Middle frontal gyrus (tissue), 1 donor: ENCODE results near the gene UBAP1.
"Not testable (repeated sequence)": the region's sequence is repeated elsewhere in the genome, so short reads cannot be mapped to it uniquely, and the experiment has no call there.

Experiments used
- DNase-seq: peaks from one replicate; pipeline ENCODE4 v3.0.0-alpha.2; 2015; ENCODE audit warnings: low spot score; ENCODE audit errors: extremely low spot score

The UBAP1 gene

DNA sequence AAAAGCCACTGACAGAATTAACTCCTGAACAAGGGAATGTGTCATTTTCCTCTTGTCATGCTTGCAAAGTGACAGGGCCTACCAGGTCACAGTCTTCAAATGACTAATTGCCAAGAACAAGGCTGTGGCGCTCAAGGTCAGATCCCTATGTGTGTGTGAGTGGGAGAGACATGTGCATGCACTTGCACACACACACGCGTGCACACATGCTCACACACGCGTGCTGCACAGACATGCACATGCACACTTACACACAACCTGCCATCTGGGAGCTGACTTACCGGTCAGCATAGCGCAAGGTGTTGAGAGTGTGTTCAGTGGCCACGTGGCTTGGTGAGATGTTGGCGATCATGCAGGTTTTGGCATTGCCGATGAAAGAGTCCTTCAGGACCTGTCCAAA lies 80.5 kb downstream of the UBAP1 start:
- no peak for DNase-seq

DNA sequence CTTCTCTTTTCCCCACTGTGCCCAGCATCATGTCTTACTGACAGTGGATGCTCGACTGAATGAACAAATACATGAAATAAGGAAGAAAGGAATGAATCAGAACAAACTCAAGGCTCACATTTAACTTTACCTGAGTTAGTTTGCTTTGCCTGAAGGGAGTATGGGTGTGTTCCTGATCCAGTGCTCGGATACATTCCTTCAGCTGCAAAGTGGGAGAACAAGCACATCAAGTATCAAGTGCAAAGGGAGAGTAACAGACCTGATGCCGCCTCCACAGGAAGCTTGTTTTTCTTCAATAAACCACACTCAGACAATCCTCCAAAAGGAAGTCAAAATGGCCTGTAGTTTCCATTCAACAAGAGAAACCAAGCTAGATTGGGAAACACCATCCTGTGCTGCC lies 84.1 kb downstream of the UBAP1 start:
- DNase-seq, result no peak

DNA sequence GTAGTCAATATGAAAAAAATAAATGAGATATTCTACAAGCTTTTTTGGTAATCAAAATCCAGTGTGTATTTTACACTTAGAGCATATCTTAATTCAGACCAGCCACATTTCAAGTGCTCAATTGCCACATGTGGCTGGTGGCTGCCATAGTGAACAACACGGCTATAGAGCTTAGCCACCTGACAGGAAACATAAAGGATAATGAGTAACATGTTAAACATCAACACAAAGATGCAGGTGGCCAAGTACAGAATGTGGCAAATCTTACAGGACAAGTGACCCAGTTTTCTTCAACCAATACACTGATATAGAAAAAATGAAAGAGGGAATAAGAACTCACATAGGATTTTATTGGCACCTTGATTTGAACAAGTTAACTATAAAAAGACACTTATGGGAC lies 88.8 kb downstream of the UBAP1 start:
- DNase-seq, result no peak

DNA sequence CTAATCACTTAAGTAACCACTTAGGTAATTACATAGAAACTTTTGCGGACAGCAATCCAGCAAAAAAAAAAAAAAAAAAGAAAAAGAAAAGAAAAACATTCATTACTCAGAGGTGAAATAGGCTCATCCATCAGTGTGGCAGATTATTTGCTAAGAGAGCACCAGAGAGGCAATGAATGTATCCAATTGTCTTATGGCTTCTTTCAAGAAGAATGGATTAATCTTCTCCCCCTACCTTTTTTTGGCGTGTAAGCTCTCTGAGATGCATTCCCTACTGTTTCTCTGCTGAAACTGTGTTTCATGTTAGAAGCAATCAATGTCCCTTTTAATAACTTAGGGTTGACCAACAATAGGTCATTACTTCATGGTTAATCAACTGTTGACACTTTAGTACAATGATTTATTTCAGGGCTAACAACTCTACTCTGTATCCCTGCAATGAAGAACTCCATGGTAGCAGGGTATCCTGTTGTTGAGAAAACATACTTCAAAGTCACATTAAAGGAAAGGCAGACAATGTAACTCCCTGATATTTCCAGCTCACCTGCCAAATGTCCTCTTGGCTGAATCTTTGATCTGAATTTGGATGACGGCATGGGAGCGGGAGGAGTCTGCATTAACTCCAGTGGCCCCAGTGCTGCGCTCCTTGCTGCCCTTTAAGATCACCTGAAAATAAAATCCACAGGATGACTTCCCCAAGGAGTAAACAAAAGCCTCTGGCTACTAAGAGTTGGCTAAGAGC lies 92.6 kb downstream of the UBAP1 start:
- no peak for DNase-seq

DNA sequence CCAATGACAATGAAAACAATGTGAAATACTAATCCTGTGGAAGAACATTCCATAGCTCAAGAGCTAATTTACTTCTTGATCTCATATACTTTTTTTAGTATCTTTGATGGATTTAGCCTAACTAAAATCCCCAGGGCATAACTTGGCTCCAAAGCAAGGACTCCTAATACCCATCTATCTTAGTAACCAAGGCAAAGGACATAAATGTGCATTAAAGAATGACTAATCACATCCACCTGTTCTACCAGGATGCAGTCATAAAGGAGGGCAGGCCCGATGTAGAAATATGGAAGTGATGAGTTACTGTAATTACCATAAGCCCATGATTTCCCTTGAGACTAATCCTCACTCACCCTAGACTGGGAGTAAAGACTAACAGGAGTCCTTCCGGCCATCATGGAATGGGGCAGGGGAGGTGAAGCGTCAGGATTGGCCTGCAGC lies 93.3 kb downstream of the UBAP1 start:
- DNase-seq, result no peak

DNA sequence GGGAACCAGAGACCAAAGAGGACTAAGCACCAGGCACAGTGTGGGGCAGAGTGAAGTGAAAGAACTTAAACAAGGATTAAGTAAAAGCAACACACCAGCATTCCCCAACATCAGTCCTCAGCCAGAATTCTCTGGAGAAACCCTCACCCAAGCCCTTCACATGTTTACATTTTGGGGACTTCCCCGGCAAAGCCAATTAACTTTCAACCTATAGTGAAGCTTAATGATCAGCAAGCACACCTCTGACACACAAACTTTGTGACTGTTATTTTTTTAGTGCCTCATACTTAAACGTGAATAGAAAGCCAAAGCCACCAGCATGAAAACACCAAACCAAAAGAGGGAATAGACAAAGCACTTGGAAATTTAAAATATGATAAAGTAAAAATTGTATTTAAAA lies 94.7 kb downstream of the UBAP1 start:
- DNase-seq, result not testable (repeated sequence)

DNA sequence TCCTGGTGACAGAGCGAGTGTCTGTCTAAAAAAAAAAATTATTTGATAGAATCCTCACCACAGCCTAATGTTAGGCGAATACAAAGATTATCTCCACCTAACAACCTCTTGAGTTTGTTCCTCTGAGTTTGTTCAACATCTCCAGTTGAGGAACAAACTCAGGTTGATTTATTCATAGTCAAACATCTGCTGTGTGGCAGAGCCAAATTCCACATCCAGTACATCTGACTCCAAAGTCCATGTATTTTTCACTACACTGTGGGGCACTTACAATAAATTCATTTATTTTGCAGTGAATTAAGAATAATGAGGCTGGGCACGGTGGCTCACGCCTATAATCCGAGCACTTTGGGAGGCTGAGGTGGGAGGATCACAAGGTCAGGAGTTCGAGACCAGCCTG lies 97.0 kb downstream of the UBAP1 start:
- DNase-seq, result no peak

DNA sequence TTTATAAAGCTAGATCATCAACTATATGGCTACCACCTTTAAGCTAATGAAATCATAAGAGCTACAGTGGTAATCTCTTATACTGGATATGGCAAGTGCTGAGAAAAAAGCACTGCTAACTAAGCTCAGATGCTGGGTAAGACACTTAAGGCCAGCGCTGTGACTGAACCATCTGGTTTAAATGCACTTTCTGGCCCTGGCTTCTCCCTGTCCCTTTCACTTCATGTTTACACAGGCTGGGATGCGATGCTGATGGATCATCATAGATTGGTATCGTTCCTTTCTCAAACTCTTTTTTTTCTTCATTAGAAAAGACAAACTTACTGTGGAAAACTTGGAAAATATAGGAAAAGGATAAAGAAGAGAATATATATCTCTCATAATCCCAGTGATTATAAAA lies 97.9 kb downstream of the UBAP1 start:
- no peak for DNase-seq

DNA sequence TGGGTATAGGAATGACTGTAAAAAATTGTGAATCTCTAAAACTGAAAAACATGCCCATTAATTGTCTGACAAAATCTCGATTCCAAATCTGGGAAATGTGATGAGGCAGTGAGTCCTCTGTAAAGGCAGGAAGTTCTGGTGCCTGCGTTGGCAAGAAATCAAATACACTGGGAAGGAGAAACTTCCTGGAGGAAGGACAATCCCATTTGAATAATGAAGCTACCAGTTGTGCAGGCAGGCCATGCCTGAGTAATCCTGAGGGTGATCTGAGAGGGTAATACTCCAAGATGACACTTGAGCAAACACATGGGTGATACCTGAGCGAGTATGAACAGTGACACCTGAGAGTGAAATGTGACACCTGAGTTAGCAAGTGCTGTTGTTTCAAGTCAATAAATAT lies 100.6 kb downstream of the UBAP1 start:
- DNase-seq, result no peak

DNA sequence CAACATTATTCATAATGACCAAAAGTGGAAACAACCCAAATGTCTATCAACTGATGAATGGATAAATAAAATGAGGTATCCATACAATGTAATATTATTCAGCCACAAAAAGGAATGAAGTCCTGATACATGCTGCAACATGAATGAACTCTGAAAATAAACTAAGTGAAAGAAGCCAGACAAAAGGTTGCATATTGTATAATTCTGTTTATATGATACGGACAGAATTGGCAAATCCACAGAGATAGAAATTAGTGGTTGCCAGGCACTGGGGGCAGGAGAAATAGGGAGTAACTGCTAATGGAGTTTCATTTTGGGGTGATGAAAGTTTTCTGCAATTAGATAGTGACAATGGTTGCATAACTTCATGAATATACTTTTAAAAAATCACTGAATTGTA lies 103.3 kb downstream of the UBAP1 start:
- no peak for DNase-seq

DNA sequence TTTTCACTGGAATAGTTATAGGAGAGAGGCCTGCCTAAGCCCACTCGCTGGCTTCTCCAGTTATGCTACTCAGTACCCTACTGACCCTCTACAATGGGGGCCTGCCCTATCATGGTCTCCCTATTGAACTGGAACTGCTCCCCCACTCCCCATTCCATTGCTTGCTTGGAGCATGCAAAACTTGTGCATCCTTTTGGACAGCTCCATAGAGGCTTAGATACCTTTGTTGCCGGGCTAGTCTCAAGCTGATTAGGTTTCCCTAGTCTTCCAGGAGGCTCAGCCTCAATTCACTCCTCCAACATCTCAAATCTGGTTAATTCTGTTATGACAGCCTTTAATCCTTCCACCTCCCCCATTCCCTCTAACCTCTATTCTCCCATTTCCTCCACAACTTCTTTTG lies 110.3 kb downstream of the UBAP1 start:
- DNase-seq, result no peak

DNA sequence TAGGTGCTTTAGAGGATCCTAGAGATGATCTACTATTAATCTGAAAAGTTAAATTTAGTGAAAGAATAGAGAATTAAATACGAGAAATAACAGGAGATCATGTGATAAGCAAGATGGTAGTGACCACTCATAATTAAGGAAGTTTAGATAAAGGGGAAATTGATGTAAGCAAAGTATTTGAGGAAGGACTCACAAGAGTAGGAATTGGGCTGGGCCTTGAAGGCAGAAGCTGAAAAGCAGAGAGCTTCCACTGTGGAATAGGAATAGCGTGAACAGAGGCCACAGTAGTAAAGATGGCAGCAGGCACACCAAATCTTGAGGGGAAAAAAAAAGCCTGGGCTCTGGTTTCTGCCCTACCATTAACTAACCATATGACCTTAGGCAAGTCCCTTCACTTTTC lies 112.2 kb downstream of the UBAP1 start:
- DNase-seq, result no peak

DNA sequence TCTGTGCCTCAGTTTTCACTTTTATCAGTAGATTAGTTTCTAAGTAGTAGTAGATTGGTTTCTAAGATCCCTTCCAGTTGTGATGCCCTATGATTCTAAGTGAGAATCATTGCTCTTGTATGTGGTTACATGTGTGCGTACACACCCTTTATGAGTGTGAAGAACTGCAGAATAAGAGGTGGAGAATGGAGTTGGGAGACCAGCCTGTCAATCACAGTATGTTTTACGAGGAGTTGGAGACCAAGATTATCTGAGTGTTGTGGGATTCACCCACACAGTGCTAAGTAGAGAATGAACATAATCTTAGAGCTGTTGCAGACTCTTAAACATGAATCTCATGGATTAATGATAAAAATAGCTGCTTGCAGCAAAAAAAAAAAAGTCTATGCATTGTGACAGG lies 112.6 kb downstream of the UBAP1 start:
- no peak for DNase-seq

DNA sequence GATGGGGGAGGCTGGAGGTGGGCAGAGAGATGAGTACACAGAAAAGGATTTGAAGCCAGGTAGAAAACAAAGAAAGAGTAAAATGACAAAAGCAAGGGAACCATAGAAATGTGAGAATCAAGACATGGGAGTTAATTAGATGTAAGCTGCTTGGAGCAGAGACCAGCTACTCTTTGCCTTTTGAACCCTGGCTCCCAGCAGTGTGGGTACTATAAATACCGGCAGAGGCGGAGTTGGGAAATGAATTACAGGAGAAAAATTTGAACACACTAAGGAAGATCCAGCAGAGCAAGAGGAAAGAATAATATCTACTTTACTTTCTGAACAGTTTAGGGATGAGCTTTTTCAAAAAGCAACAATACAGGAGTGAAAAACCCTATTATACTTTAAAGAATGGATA lies 113.7 kb downstream of the UBAP1 start:
- DNase-seq, result no peak

DNA sequence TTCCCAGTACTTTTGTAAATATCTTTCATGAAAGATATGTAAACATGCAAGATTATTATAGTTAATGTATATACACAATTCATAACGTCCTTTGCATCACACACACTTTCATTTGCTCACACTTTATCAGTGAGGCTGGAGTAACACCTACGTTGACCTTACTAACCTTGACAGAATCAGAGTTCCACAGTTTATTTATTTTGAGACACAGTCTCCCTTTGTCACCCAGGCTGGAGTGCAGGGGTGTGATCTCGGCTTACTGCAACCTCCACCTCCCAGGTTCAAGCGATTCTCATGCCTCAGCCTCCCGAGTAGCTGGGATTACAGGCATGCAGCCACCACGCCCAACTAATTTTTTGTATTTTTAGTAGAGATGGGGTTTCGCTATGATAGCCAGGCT lies 122.2 kb downstream of the UBAP1 start:
- not testable (repeated sequence) for DNase-seq
